ENCODE results near the gene OTUB1. TPM values are rescaled to one million over a fixed set of nuclear protein-coding genes. Genes with fewer than 3 reads are reported as not detected.

OTUB1 gene, protein sequence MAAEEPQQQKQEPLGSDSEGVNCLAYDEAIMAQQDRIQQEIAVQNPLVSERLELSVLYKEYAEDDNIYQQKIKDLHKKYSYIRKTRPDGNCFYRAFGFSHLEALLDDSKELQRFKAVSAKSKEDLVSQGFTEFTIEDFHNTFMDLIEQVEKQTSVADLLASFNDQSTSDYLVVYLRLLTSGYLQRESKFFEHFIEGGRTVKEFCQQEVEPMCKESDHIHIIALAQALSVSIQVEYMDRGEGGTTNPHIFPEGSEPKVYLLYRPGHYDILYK
- 63.8 TPM for polyA plus RNA-seq (2013, experiment 1 of 2)
- polyA plus RNA-seq (2013, experiment 2 of 2) = 61.4 TPM

DNA sequence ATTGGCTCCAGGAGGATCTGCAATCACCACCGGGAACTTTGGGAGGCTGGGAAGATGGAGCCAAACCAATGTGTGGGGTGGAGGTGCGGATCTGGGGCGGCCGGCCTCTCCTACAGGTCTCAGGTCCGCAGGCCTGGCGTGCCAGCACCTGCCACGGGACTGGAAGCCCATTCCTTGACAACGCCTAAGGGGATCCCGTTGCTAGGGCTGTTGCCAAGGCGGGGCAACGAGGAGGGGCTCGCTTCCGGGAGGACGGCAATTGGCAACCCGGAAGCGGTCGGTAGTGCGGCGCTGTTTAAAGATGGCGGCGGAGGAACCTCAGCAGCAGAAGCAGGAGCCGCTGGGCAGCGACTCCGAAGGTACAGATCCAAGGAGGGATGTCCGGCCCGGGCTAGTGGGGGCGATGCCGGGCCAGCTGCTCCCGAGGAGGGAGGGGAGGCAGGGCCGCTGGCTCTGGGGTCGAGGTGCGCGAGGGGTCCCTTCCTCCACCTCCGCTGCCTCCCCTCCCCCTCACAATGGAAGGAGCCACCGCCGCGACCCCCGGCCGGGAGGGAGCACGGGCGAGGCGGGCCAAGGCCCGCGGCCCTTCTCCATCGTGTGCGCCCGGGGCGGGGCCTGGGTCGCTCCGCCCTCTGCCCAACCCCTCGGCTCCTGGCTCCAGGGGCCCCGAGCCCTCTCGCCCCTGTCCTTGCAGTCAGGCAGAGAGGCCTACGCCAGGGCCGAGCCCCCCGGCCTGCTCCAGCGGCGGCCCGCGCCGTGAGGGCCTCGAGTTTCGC is at the start of gene OTUB1:
Gene OTUB1 (plus strand): TSS at position 283 of the 776 bp plus-strand sequence. CDS start 19 bp downstream, at position 302.
- peak within 1 kb of the TSS; percentile 95 for H4K8ac ChIP-seq (ENCODE audit: low read length)
- peak within 1 kb of the TSS; percentile 82 for H3K4me2 ChIP-seq (ENCODE audit: low read length, poor library complexity, severe bottlenecking)
- peak within 1 kb of the TSS; percentile 96 for H3K4ac ChIP-seq (ENCODE audit: low read depth in 1 of 2, low read length in 2 of 2)
- peak within 1 kb of the TSS; percentile 99 for H4K91ac ChIP-seq (ENCODE audit: low read length)
- peak within 1 kb of the TSS; percentile 73 for H3K27ac ChIP-seq (ENCODE audit: low read length, poor library complexity, severe bottlenecking)
- H3K79me1 ChIP-seq (replicated peaks; ENCODE audit: low read length, poor library complexity, severe bottlenecking) = peaks cover 39% of the 10 kb centered on the region
- peaks cover 29 to 31% of the 10 kb centered on the region in 2 experiments for H3K36me3 ChIP-seq (ENCODE audit: control insufficient read depth in 1 of 2, insufficient read depth in 2 of 2, low read depth in 1 of 2, low read length in 2 of 2)
- H2BK5ac ChIP-seq (ENCODE audit: low read depth, low read length, poor library complexity, severe bottlenecking) = peak within 1 kb of the TSS; percentile 67
- no peak within 1 kb of the TSS for H2BK12ac ChIP-seq (ENCODE audit: low read length in 2 of 2)
- peak within 1 kb of the TSS in 1 of 2 experiments; percentile 89 for H3K14ac ChIP-seq (ENCODE audit: low read length in 2 of 2)
- peak within 1 kb of the TSS; percentile 94 to 98 for H3K18ac ChIP-seq (ENCODE audit: low read depth in 1 of 2, low read length in 2 of 2)
- peak; percentile 94 for DNase-seq
- H3K9me3 ChIP-seq (ENCODE audit: control insufficient read depth, low read length) = no peaks in the 10 kb centered on the region
- H2BK15ac ChIP-seq (ENCODE audit: low read depth, poor library complexity, severe bottlenecking) = peak within 1 kb of the TSS; percentile 33
- peak within 1 kb of the TSS; percentile 95 to 97 for H3K4me3 ChIP-seq (ENCODE audit: insufficient read depth in 1 of 2, low read depth in 1 of 2, low read length in 2 of 2)
- peak within 1 kb of the TSS; percentile 93 for H2BK120ac ChIP-seq (ENCODE audit: low read depth, low read length)
- peak within 1 kb of the TSS in 1 of 2 experiments; percentile 77 for H3K23ac ChIP-seq (ENCODE audit: low read length in 2 of 2)
- H2AK5ac ChIP-seq (ENCODE audit: low read length, severe bottlenecking) = peak within 1 kb of the TSS; percentile 35
- peak within 1 kb of the TSS; percentile 79 for H2AFZ ChIP-seq (ENCODE audit: low read depth, low read length)
- H3K9ac ChIP-seq (ENCODE audit: low read length) = peak within 1 kb of the TSS; percentile 96
- H3K27me3 ChIP-seq (ENCODE audit: control insufficient read depth in 1 of 2, insufficient read depth in 1 of 2, low read length in 2 of 2) = no peaks in the 10 kb centered on the region
- H3K4me1 ChIP-seq (ENCODE audit: control insufficient read depth, insufficient read depth, low read depth, low read length) = peaks cover 31% of the 10 kb centered on the region
- WGBS = 0% methylated on average over 51 of the region's 63 CpGs

GRCh38 chr11:63937713-63938478 is 48.3 kb upstream of the OTUB1 start:
- peak overlapping the region; percentile 87 for H3K9ac ChIP-seq (ENCODE audit: low read length)
- H2BK5ac ChIP-seq (ENCODE audit: low read depth, low read length, poor library complexity, severe bottlenecking) = no peak overlapping the region
- H3K27ac ChIP-seq (ENCODE audit: low read length, poor library complexity, severe bottlenecking) = peak overlapping the region; percentile 78
- 24% methylated on average over 27 of the region's 30 CpGs for WGBS
- peaks cover 0 to 5% of the 10 kb centered on the region in 2 experiments for H3K36me3 ChIP-seq (ENCODE audit: control insufficient read depth in 1 of 2, insufficient read depth in 2 of 2, low read depth in 1 of 2, low read length in 2 of 2)
- peak overlapping the region; percentile 36 for H2BK15ac ChIP-seq (ENCODE audit: low read depth, poor library complexity, severe bottlenecking)
- H3K4me3 ChIP-seq (ENCODE audit: insufficient read depth in 1 of 2, low read depth in 1 of 2, low read length in 2 of 2) = peak overlapping the region; percentile 92 to 94
- no peak overlapping the region for H3K4ac ChIP-seq (ENCODE audit: low read depth in 1 of 2, low read length in 2 of 2)
- H3K79me1 ChIP-seq (replicated peaks; ENCODE audit: low read length, poor library complexity, severe bottlenecking) = peaks cover 7% of the 10 kb centered on the region
- H3K9me3 ChIP-seq (ENCODE audit: control insufficient read depth, low read length) = no peaks in the 10 kb centered on the region
- H3K27me3 ChIP-seq (ENCODE audit: control insufficient read depth in 1 of 2, insufficient read depth in 1 of 2, low read length in 2 of 2) = no peaks in the 10 kb centered on the region
- no peak overlapping the region for H2BK120ac ChIP-seq (ENCODE audit: low read depth, low read length)
- no peak overlapping the region for H4K91ac ChIP-seq (ENCODE audit: low read length)
- H2AFZ ChIP-seq (ENCODE audit: low read depth, low read length) = peak overlapping the region; percentile 89
- H3K23ac ChIP-seq (ENCODE audit: low read length in 2 of 2) = no peak overlapping the region
- H3K18ac ChIP-seq (ENCODE audit: low read depth in 1 of 2, low read length in 2 of 2) = peak overlapping the region; percentile 40 to 58
- H3K4me1 ChIP-seq (ENCODE audit: control insufficient read depth, insufficient read depth, low read depth, low read length) = peaks cover 13% of the 10 kb centered on the region
- no peak overlapping the region for H2AK5ac ChIP-seq (ENCODE audit: low read length, severe bottlenecking)
- no peak overlapping the region for H3K14ac ChIP-seq (ENCODE audit: low read length in 2 of 2)
- peak overlapping the region; percentile 49 for H4K8ac ChIP-seq (ENCODE audit: low read length)
- H3K4me2 ChIP-seq (ENCODE audit: low read length, poor library complexity, severe bottlenecking) = peak overlapping the region; percentile 81
- DNase-seq = no peak
- no peak overlapping the region for H2BK12ac ChIP-seq (ENCODE audit: low read length in 2 of 2)

- peak within 1 kb of the TSS; percentile 53 for H4K8ac ChIP-seq (ENCODE audit: low read length)
- no peaks in the 10 kb centered on the region for H3K9me3 ChIP-seq (ENCODE audit: control insufficient read depth, low read length)
- peak within 1 kb of the TSS in 1 of 2 experiments; percentile 96 for H3K14ac ChIP-seq (ENCODE audit: low read length in 2 of 2)
- no peaks in the 10 kb centered on the region for H3K27me3 ChIP-seq (ENCODE audit: control insufficient read depth in 1 of 2, insufficient read depth in 1 of 2, low read length in 2 of 2)
- H3K36me3 ChIP-seq (ENCODE audit: control insufficient read depth in 1 of 2, insufficient read depth in 2 of 2, low read depth in 1 of 2, low read length in 2 of 2) = peaks cover 0 to 9% of the 10 kb centered on the region in 2 experiments
- peak within 1 kb of the TSS; percentile 25 for H4K91ac ChIP-seq (ENCODE audit: low read length)
- peak within 1 kb of the TSS; percentile 58 to 99 for H3K18ac ChIP-seq (ENCODE audit: low read depth in 1 of 2, low read length in 2 of 2)
- H2BK120ac ChIP-seq (ENCODE audit: low read depth, low read length) = peak within 1 kb of the TSS; percentile 61
- DNase-seq = peak; percentile 94
- H3K27ac ChIP-seq (ENCODE audit: low read length, poor library complexity, severe bottlenecking) = peak within 1 kb of the TSS; percentile 78
- peak within 1 kb of the TSS; percentile 41 for H2BK15ac ChIP-seq (ENCODE audit: low read depth, poor library complexity, severe bottlenecking)
- no peak within 1 kb of the TSS for H2BK5ac ChIP-seq (ENCODE audit: low read depth, low read length, poor library complexity, severe bottlenecking)
- H2BK12ac ChIP-seq (ENCODE audit: low read length in 2 of 2) = peak within 1 kb of the TSS in 1 of 2 experiments; percentile 19
- H2AFZ ChIP-seq (ENCODE audit: low read depth, low read length) = peak within 1 kb of the TSS; percentile 89
- H3K4me2 ChIP-seq (ENCODE audit: low read length, poor library complexity, severe bottlenecking) = peak within 1 kb of the TSS; percentile 95
- H3K23ac ChIP-seq (ENCODE audit: low read length in 2 of 2) = peak within 1 kb of the TSS in 1 of 2 experiments; percentile 75
- no peak within 1 kb of the TSS for H2AK5ac ChIP-seq (ENCODE audit: low read length, severe bottlenecking)
- peaks cover 13% of the 10 kb centered on the region for H3K4me1 ChIP-seq (ENCODE audit: control insufficient read depth, insufficient read depth, low read depth, low read length)
- under 1% methylated on average over 46 of the region's 92 CpGs for WGBS
- peaks cover 12% of the 10 kb centered on the region for H3K79me1 ChIP-seq (replicated peaks; ENCODE audit: low read length, poor library complexity, severe bottlenecking)
- peak within 1 kb of the TSS in 1 of 2 experiments; percentile 92 for H3K4ac ChIP-seq (ENCODE audit: low read depth in 1 of 2, low read length in 2 of 2)
- H3K4me3 ChIP-seq (ENCODE audit: insufficient read depth in 1 of 2, low read depth in 1 of 2, low read length in 2 of 2) = peak within 1 kb of the TSS; percentile 92 to 94
- peak within 1 kb of the TSS; percentile 87 for H3K9ac ChIP-seq (ENCODE audit: low read length)
Measured at GRCh38 chr11:63938479-63939396, 47.5 kb upstream of the OTUB1 start, which contains the start of gene NAA40. Gene NAA40, plus strand, starts transcription at chr11:63939002. Its CDS starts 95 bp downstream, at chr11:63939097.

Measured in mesenchymal stem cell (in vitro differentiated cells and primary cell).